HG02678 (cell line): ENCODE results near the gene GPRIN1.

Experiments
- ATAC-seq: cut with Tn5 transposase; IDR thresholded peaks from one replicate; pipeline ENCODE4 v1.9.1; 2021; ENCODE audit warnings: mild to moderate bottlenecking, moderate library complexity; ENCODE audit not compliant: unreplicated experiment

GPRIN1 gene

DNA sequence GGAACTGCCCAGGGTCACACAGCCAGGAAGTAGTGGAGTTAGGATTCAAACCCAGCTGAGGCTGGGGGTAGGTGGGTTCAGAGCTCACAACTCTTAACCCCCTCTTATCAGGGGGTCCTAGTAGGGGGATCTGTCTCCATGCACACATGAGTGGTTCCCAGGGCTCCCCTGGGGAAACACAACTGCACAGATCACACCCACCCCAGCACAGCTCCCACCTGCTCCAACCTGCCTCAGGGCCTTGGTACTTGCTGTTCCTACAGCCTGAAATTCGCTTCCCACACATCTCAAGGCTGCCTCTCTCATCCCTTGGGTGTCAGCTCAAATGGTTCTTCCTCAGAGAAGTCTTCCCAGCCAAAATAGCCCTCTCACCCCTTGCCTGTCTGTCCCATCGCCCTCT is 15.6 kb upstream of the GPRIN1 start:
- no peak for ATAC-seq

DNA sequence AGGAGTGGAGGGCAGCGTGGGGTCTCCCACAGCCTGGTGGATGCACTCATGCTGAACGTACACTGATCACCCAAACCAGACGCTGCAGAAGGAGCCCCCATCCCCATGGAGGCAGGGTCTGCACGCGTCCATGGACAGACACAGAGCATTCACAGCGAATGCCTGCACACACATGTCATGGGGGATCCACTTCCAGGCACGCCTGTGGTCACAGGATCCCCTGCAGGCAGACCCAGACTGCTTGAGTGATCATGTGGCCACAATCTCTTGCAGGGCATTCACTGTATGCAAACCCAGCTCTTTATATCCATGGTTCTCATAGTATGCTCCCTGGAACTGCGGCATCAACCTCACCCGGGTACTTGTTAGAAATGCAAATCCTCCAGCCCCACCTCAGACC is 15.0 kb upstream of the GPRIN1 start:
- ATAC-seq, result no peak

DNA sequence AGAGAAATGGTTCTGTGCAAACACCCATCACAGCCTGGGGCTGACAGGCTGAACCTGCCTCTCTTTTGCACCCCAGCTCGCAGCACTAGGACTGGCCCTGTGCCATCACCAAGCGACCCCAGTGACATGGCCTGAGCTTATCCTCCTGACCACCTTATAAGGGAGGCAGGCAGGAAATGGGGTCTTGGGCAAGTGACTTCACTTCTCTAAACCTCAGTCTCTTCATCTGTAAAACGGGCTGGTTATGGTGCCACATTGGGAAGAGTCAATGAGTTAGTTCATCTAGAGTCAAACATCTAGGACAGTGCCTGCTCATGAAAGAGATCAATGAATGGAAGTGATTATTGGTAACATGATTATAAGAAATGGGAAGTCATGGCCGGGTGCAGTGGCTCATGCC is 14.2 kb upstream of the GPRIN1 start:
- no peak for ATAC-seq

DNA sequence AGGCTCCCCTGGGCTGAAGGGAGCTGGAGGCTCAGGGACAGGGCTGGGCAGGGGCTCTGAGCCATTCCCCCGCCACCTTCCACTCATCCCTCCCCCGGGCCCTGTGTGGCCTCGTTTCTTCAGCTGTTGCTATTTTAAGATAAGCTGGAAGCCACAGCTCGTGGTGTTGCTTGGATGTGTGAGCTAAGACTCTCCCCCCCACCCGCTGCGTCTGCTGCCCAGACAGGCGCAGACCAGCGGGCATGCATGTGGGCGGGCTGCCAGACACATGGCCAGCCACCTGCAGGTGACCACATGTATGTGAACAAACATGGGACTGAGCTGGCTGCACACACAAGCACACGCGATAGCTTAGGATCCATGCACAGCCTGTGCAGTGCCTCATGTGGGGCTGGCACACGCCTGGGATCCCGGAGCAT is 11.7 kb upstream of the GPRIN1 start:
- ATAC-seq, result no peak

DNA sequence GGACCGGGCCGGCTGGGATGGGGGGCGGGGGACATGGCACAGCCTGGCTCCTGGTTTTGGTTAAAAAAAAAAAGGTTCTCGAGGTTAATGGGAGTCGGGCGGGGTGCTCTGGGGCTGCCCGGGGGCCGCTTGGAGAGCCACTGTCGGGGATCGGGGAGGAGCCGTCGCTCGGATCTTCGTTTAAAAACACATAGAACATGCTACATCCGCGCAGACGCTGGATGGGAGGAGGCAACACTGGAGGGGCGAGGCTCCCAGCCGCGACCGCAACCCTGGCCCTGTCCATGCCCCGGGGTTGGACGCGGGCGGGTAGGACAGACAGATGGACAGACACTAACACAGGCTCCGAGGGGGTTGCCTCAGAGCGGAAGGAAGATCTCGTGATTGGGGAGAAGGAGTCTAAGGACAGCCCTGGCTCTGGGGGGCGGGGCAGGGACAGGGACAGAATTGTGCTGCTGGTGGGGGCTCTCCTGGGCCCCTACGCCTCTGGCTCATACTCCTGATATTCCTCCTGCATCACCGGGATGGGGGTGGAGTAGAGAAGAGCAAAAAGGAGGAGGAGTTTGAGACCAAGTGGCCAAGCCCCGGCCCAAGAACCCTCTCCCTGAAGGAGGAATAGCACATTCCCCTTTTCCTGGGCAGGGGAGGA is 10.5 kb upstream of the GPRIN1 start:
- no peak for ATAC-seq

DNA sequence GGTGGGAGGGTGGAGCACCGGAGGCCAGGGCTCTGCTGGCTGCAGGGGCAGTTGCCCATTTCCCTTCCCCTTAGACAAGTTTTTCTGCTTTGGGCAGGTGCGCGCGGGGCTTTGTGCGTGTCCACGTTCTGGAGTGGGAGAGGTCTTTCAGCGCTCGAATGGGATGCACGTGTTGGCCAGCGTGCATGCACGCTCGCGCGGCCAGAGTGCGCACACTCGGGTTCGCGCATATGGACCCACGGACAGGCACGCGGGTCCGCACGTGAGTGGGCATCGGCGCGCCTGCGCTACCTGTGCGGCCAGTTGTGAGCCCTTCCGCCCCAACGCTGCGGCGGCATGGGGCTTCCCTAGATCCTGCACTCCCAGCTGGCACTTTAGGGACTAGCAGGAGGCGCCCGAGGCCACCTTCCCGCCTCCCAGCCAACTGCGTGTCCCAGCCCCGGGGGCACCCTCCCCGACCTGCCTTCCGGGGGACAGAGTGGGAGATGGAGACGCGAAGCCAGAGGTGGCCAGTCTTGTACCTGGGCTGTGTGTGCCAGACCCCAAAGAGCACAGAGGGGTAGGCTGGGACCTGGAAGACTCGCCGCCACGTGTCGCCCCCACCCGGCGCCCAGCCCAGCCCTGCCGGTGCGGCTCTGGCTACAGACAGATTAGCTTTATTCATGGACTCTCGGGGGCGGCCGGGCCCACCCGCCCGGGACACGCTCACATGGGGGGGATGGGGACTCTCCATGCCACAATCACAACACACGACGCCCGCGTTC is 9.8 kb upstream of the GPRIN1 start:
- no peak for ATAC-seq

DNA sequence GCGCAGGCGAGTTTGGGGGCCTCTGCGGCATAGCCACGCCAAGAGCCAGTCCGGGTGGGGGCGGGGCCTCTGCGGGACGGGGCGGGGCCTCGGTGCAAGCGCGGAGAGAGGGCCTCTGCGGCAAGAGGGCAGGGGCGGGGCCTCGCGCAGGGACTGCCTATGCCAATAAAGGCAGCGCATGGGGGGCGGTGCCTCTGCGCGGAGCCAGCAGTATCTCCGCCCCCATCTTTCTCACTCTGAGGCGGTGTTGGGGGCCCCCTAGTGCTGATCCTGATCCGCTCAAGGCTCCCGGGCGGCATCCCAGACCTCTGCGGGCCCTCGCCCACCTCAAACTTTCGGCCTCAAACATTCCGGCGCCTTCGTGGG is 9.2 kb upstream of the GPRIN1 start:
- peak; percentile 78 for ATAC-seq

DNA sequence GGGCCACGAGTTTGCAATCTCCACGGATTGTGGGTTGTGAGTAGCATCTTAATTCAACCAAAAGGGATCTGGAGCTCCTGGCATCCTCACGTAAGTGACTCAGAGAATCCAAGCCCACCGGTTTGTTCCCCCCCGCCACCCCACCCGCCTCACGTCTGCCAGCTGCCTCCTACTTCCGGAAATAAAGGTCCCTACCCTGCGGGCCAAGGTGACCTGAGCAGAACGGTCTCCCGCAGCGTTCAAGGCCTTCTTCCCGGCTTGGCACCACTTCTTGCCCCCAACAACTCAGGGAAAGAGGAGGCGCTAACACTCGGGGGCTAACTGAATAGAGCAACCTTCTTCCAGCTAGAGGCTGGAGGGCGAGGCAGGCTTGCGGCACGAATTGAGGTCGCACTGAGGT is 8.8 kb upstream of the GPRIN1 start:
- ATAC-seq, result no peak

DNA sequence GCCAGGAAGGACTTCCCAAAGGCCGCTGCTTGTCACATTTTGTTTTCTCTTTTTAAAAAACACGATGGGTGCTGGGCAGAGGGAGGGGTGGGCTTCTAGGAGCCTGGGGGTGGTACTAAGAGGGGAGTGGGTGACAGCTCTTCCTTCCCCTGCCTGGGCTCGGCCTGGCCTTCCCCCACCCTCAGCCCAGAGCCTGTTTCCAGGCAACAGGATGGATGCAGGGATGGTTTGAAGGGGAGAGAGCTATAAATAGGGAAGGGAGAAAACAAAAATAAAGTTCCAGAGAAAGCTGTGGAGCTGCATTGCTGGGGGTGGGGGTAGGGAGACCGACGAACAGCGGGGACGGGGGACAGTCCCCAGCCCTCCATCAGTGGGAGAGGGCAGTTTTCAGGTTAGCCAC is 6.6 kb upstream of the GPRIN1 start:
- no peak for ATAC-seq

DNA sequence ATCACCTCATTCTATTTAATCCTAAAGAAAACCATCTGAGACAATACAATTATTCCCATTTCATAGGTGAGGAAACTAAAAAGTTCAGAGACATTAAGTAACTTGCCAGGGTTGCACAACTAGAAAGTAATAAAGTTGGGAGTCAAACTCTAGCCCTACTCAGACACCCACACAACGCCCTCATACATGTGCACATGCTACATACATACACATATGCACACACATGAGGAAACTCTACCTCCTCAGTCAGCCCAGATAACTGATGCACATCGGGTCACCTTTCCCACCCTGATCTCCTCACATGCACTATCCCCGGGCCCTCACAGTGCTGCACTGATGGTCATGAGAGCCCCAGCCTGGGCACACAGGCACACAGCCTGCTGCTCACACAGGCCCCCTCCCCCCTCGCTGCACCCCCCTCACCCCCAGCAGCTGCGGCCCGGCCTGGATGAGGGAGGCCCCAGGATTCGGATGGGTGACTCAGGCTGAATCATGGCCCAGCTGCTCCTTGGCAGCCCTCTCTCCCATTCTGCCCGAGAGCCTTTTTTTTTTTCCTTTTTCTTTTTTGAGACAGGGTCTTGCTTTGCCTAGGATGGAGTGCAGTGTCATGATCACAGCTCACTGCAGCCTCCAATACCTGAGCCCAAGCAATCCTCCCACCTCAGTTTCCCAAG is 5.0 kb upstream of the GPRIN1 start:
- ATAC-seq, result no peak

DNA sequence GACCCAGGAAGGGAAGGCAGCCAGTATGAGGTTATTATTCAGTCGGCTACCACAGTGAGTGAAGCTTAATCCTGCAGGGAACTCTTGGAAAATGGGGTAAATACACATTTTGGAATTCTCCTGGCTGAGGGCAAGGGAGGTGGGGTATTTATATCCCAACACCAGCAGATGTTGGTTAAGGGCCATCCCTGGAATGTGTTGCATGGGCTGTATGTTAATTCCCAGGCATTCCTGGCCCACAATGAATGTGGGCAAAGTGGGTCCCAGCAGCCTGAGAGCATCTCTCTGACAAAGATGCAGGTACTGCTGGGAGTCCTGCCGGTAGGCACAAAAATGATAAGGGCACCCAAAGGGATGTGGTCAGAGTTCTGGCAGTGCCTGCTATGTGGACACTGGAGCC is 2.9 kb upstream of the GPRIN1 start:
- no peak for ATAC-seq

DNA sequence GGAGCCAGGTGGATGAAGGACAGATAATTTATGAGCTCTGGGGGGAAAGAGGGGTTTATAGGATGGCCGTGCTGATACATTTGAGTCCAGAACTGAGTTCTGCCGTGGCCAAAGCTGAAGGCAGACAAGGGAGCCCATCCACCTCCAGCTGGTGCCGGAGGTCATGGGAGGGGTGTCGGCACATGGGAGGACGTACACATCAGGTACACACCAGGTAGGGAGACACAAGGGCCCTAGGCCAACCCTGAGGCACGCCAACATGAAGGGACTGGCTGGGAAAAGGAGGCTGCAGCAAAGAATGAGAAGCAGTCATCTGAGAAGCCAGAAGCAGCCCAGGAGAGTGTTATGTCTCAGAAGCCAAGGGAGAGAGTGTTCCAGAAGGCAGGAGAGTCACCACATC is 2.1 kb upstream of the GPRIN1 start:
- no peak for ATAC-seq

DNA sequence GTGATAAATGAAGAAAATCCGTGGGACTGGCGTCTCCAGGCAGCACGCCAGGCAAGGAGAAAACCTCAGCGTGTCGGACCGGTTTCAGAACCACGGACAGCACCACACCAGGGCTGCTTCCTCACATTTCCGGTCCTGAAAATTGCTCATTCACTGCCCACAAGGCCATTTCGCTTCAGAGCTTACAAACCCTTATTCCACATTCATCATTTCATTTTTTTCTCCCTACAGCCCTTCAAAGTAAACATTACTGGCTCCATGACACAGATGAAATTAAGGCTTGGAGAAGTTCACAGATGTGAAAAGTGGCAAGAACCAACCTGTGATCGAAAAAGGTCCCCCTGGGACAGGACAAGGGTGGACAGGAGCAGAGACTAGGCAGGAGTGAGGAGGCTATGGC is 1.5 kb upstream of the GPRIN1 start:
- ATAC-seq, result no peak

DNA sequence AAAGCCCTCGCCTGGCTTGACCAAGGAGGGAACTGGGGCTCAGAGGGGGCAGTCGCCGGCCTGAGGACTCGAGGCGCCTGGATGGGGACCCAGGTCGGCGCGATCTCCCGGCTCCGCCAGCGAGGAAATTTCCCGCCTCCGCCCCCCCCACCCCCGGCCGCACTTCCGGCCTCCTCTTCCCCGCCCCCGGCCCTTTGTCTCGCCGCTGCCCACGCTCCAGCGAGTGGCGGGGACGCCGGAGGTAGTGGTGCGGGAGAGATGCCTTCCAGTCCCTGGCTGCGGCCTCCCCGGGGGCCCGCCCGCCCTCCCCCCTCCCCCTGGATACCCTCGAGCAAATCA is 448 bp upstream of the GPRIN1 start:
- peak; percentile 11 for ATAC-seq

DNA sequence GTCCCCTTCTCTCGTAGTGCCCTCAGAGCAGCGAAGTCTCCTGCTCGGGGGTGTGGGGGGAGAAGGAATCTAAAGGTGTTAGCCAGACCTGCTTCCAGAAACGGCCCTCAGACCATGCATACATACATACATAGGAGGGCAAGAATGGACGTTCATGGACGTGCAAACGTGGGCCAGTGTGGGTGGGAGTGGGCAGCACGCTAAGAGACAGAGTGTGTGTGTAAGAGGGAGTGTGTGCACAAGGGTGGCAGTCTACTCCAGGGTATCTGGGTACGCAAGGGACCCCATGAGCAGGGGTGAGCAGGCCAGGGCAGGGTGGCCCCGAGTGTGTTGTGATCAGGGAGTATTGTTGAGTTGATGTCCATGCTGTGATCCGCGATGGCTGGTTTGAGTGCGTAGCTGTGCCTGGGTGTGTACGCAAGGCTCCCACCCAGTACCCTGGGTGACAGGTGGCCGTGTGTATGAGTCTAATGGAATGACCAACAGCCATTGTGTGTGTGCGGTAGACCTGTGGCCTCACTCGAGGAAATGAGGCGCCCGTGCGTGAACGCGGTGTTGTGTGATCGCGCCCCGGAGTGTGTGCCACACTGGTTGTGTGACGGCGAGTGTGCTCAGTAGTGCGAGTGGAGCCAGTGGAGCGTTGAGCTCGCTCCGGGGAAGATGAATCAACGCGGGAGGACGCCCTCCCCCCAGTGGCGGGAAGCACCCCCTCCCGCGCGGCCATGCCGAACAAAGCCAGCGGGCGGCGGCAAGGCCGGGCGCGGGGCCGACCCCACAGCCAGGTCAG is 826 bp downstream of the GPRIN1 start:
- ATAC-seq, result peak; percentile 8

DNA sequence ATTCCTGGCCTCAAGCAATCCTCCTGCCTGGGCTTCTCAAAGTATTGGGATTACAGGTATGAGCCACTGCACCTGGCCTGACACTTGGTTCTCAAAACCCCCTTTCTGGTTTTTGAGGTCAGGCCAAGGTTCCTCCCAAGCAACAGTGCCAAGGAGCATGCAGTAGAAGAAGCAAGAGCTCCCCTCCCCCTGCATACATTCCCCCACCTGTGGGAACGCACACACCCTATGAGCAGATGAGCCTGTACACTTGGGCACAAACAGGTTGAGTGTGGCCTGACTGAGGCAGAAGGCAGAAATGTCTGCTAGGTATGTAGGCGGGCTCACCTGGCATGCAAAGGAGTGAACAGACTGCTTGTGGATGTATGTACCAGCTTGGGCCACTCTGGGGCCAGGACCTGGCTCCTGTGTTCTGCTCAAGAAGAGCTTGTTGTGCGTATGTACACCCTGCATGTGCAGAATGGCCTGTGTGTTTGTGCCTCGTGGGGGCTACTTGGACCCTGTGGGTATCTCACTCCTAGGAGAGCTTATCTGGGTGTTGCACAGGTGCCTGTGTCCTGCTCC is 1.7 kb downstream of the GPRIN1 start:
- ATAC-seq, result no peak

DNA sequence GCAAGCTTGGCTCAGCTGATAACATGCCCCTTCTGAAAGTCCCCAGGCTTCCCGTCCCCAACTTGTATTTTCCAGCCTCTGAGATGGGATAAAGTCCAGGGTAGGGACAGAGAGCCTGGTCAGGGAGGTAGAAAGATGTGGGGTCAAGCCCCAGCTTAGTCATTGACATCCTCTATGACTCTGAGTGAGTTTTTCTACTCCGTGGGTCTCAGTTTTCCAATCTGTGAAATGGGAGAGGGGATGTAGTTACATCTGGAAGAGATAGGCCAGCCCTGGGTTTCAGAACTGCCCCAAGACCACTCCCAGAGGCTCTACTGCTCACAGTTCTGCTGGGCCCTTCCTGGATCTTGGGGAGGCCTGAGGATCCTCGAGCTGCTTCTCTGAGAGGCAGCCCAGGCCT is 3.1 kb downstream of the GPRIN1 start:
- ATAC-seq, result no peak

DNA sequence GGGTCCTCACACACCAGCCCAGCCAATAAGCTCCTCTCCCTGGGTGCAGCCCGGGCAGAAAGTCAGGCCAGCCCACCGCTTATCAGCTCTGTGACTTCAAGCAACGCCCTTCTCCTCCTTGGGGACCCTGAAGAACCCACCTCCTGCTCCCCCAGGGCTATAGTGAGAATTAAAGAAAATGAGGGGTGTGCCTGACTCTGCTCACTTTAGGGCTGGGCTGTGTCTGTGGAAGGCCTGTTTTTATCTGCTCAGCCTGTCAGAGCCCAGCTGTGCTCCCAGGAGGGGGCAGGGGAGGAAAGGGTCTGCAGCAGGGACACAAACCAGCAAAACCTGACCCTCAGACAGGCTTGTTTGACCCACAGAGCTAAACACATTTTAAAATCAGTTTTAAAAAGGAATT is 3.9 kb downstream of the GPRIN1 start:
- no peak for ATAC-seq

DNA sequence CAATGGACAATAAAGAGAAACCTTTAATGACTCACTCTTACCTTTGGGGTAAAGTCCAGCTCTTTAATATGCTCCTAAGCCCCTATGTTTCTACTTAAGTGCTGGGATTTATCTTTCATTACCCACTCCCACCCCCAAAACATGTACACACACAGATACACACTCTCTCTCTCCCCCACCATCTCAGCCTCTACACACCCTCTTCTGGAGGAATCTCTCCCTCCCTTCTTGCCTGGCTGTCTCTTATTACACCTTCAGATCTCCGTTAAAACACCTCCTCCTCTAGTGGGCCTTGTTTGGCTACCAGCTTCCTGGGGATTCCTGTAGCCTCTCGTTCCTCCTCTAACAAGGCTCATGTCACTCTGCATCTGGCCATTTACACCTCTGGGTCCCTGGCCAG is 6.9 kb downstream of the GPRIN1 start:
- no peak for ATAC-seq

DNA sequence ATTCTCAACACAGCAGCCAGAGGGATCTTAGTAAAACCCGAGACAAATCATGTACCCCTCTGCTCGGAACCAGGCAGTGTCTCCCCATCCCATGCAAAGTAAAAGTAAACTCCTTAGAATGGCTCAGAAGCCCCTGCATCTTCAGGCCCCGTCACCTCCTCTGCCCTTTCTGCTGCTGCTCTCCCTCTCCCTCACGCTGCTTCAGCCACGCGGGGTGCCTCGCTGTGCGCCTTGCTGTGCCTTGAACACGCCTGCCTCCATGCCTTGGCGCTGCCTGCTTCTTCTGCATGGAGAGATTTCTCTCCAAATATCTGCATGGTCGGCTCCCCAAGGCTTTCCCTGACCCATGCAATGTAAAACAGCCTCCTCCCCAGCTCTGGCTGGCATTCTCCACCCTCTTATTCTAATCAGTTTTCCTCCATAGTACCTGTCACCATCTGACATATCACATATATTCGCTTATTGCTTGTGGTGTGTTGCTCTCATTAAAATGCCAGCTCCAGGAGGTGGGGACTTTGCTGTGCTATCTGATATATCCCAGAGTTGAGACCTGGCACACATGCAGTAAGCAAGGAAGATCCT is 8.0 kb downstream of the GPRIN1 start:
- ATAC-seq, result no peak
